GM21381 (cell line): ENCODE measurements around the gene ZNF462.
"Not testable (repeated sequence)": the region's sequence is repeated elsewhere in the genome, so short reads cannot be mapped to it uniquely, and the experiment has no call there.

Experiments used
- ATAC-seq: cut with Tn5 transposase; IDR thresholded peaks from one replicate; pipeline ENCODE4 v1.9.1; 2021; ENCODE audit warnings: mild to moderate bottlenecking, moderate library complexity; ENCODE audit not compliant: unreplicated experiment

ZNF462 gene

DNA sequence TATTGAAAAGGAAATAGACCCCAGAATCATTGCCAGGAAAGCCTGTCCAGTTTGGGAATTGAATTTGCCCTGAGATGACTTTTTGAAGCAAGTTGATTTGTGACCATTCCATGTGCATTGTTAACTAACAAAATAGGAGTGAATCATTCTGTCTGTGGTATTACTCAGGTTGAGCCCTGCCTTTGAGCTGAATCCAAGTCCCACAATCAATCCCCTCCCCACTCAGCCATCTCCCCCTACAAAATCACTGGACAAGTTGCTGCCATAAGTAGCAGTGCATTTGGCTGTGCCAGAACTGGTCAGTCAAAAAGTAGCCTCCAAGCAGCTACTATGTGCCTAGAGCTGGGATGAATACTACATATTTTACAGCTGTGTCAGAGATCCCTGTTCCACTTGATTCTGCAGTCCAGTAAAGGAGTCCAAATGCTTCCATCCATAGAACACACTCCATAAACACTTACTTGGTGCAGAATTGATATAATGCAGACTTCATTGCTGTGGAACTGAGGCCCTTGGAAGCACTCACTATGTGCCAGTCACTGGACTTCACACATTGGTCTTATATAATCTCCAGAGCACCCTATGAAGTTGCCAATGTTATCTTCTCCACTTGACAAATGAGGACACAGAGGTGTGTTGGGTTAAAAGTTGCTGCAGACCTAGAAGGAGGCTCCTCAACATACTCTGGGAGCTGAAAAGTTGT lies 96.1 kb downstream of the ZNF462 start:
- no peak for ATAC-seq

DNA sequence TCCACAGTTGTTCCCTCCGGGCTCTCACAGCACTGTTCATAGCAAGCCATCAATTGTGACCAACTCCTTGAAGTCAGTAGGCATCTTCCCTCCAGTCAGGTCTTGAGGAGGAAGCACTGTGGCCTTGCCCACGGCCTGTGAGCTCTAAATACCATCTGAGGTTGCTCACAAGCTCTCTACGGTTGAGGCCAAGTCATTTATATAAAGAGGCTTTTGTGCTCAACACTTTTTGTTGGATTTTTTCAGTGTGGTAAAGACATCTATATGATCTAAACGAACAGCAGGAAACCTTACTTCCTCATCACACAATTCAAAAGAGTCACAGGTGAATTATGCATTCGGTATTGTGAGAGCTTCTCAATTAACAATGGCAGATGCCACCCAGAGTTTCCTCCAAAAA lies 97.3 kb downstream of the ZNF462 start:
- no peak for ATAC-seq

DNA sequence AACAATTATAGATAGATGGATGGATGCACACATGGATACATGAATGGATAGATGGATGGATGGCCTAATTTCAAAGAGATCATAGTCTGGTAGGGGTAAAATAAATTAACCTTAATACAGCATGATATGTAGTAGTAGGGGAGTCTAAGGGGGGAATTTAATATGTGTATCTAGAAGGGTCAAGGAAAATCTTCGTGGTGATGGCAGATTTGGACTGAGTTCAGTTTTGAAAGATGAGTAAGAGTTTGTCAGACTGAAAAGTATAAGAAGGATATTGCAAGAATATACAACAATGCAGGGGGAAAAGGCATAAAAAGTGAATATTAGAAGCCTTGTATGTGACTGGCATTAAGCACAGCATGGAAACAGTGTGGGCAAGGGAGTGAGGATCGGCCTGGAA lies 98.7 kb downstream of the ZNF462 start:
- no peak for ATAC-seq

DNA sequence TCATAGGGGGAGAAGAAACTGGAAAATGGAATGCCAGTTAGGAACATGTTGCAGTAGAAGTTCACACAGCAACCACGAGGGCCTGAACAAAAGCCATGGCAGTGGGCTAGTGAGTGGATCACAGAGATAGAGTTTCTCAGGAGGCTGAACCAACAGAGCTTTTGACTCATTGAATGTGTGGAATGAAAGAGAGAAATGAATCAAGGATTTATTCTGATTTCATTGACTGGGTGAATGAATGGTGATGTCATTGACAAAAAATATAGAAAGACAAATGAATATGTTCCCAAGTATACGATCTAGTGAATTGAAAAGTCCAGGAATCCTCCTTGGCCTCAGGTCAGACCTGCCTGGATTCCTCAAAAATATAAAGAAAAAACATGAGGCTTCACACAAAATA lies 99.2 kb downstream of the ZNF462 start:
- no peak for ATAC-seq

DNA sequence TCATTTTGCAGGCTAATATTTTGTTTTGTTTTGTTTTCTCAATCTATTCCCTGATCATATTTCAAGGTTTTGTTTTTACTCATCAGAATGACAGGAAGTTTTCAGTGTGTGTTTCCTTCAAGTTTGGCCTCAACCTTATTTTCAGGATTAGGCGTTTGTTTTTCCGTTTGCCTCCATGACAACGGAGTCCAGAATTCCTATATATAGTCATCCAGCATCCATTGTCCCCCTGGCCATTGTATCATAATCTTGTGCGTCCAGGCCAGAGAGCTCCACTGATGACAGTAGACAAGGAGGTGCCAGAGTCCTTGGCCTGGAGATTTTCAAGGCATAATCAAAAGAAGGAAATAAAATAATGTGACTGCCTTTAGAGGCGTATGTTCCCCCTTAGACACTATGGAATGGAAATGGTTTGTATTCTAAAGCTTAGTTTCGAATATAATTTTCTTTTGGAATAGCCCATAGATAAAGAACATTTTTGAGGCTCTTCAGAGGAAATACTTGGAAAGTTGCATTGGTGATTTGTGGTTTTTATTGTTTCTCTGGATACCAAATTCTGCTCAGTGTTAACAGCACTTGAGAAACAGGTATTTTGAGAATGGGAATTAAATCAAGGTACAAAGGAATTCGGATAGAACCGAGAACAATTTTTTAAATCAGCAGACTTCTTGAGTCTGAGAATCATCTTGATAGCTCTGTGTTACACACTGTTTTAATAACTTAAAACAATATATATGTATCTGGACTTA lies 99.8 kb downstream of the ZNF462 start:
- ATAC-seq = no peak

DNA sequence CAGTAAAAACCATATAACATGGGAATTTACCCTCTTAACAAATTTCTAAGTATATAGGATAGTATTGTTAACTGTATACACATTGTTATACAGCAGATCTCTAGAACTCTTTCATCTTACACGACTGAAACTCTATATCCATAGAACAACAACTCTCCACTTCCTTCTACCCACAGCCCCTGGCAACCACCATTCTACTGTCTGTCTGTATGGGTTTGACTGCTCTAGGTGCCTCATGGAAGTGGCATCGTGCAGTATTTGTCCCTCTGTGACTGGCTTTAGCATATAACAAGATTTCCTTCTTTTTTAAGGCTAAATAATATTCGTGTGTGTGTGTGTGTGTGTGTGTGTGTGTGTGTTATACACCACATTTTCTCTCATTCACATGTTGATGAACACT lies 100.7 kb downstream of the ZNF462 start:
- no peak for ATAC-seq

DNA sequence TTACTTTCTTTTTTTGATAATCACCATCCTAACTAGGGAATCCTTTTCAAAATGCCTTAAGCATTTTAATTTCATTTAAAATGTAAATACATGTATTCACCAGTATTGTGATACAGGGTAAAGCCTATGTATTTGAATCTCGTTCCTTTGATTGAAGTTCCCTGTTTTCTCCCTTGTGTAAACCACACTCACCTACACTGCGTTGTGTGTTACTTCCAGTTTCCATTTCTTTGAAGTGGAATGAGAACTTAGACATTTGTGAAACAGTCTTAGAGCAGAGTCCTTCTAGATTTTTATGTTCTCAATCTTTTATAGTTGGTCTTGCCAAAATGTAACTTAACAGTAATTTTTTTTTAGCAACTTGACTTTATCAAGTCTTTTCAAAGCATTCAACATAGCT lies 101.4 kb downstream of the ZNF462 start:
- ATAC-seq = peak; percentile 76

DNA sequence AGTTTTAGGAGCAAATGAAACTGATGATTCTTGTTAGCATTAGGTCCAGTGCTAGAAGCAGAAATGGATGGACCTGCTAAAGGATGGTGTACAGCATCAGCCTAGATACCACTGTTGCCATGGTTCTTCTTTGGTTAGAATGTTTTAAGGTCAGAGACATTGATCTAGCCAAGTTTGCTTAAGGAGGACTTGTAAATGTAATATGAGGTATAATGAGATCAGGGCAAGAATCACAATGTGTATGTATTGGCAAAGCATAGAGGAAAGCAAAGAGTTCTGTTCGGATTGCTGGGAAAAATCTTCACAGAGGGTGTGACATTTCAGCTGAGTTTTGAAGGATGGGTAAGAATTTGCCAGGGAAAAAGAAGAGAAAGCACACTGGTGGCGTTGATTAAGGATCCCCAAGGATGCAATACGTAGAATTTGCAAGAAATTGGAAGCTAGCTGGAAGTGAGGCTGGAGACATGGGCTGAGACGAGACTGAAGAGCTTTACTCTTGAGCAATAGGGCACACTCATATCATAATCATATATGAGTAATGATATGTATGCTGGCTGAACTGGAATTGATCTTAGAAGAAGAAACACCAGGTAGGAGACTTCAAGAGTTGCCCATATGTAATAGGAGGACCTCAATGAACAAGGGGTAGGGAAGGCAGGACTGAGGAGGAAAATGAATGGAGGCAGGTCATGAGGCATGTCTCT lies 102.0 kb downstream of the ZNF462 start:
- ATAC-seq = no peak

DNA sequence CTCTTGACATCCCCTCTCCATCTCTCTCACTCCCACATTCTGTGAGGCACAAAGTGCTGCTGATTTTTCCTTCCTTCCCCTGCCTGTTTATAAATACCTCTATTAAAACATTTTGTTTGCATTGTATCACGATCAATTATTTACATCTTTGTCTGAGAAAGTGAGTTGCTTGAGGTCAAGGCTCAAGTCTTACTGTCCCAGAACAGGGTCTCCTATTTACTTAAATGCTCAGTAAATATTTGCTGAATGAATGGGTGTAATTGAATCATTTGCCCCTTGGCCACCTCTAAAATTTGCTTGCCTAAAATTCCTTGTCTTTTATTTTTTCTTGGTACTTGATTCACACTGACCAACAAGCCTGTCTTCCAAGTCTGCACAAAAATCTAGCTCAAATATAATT lies 103.5 kb downstream of the ZNF462 start:
- ATAC-seq = no peak

DNA sequence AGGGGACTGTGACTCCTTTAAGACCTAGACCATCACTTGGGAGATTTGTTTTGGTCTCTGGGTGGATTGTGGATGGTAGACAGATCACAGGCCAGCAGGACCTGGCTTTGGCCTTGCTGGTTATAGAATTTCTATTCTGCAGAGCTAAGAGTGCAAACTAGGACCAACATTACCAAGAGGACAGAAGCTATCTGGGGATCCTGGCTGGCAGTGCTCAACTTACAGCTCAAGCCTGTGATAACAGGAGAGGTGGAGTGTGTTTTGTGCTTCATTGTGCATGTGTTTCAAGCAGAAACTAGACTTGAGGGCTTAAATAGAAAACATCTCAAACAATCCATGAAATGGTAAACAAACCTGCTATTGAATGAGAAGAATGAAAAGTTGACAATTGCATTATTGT lies 106.7 kb downstream of the ZNF462 start:
- no peak for ATAC-seq

DNA sequence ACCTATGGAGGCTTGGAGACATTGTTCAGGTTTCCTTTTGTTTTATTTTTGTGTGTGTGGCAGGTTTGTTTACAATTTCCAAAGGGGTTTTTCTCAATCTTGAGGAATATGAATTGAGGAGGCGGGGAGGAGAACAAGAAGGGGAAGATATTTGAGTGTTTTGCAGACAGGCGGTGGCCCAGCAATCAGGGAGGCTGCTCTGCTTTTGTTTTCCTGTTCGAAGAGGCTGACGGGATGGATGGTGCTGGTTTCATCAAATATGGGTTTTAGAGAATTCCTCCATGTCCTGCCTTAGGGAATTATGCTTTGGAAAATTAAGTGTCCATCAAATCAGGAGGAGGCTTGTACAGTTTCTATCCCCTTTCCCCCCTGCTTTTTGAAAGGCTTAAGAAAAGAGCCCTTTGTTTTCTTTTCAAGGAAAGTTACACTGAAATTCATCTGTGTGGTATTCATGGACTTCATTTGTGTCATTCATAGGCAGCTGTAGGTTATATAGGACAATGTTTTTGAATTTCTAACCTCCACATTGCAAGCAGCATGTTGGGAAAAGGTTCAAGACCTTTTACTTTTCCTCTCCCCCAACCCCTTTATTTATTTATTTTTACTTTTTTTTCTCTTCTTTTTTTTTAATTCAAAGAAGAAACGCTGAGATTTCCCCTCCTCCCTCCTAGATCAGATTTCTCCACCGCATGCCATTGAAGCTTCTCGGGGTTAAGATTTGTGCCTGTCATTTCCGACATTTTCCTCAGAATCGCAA lies 107.4 kb downstream of the ZNF462 start:
- no peak for ATAC-seq

DNA sequence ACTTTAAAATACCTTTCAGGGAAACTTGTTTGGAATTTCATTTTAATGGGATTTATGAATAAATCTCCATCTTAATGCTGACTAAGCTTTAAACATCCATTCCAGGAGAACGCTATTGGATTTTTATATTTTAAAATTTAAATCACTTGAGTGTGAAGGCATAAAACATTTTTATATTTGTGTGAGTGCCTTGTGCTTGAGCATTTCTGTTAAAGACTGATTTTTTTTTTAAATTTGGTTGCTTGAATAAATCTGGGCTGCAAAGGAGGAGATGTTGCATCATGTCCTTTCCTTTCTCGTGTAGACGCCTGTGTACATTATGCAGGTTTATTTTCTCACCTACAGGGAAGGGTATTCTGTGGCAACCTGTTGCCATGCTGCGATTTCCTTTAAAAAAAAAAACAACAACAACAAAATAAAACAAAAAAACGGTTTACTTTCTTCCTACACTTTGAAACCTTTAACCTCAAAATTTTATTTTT lies 108.1 kb downstream of the ZNF462 start:
- no peak for ATAC-seq

DNA sequence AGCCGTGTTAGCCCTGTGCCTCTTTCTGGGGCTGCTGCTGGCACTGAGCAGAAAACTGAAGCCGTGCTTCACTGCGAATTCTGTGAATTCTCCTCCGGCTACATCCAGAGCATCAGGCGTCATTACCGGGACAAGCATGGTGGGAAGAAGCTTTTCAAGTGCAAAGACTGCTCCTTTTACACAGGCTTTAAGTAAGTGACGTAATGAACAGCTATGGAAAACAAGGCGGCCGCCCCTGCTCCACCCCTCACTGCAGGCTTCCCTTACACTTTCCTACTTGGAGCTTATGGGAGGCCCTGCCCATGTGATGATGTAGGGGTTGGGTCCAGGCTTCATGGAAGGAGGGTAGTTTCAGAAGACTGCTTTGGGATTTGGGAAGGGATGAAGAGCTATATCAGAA lies 109.1 kb downstream of the ZNF462 start:
- no peak for ATAC-seq

DNA sequence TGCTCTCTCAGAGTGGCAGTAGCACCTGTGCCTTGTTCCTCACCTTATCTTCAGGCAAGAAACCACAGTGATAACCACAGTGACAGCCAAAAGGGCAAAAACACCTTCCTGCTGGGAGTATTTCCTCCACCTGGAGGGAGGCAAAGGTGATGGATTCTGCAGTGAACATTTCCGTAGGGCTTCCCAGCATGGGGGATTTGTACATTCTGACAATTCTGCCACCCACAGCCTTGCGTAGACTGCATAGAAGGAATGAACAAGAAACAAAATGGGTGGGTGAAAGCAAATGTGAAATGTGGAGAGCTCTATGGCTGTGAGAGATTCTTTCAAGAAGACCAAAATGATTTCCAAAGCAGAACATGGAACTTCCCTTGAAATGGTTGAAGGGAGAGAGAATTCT lies 111.4 kb downstream of the ZNF462 start:
- no peak for ATAC-seq

DNA sequence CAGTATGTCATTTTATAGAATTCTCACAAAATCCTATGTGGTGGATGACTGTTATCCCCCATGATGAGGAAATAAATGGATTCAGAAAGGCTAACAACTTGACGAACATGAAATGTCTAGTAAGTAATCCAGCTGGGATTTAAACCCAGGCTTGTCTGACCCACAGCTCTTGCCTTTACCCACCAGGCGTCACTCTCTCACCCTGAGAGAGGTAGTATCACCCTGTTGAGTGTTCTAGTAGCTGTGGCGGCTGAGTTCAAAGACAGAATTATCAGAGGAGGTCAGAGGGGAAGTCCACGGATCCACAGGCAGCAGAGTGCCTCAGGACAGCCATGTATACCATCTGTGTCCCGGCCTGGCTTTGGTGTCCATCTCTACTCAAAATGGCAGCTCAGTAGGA lies 113.8 kb downstream of the ZNF462 start:
- no peak for ATAC-seq

DNA sequence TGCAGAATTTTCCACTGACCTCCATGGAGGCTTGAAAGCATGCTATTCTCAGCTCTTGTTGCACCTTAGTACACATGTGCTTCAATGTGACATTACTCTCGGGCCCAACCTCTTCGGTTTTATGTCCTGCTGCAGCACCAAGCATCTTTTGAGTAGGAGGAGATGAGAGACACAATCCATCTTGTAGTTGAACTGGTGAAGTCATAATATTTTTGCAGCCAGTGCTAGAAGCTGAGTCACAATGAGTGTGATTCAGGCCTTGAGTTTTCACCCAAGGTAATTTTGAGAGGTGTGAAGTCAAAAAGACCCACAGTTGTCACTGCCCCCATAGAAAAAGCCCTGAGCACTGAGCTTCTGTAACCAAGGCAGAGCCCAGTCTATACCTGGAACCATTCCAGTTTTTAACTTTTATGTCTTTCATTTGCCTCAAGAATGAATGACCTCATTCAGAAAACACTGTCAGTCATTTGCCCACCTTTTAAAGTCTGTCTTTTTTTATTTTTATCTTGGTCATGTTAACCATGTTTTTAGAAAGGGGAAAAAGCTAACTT lies 117.7 kb downstream of the ZNF462 start:
- no peak for ATAC-seq

DNA sequence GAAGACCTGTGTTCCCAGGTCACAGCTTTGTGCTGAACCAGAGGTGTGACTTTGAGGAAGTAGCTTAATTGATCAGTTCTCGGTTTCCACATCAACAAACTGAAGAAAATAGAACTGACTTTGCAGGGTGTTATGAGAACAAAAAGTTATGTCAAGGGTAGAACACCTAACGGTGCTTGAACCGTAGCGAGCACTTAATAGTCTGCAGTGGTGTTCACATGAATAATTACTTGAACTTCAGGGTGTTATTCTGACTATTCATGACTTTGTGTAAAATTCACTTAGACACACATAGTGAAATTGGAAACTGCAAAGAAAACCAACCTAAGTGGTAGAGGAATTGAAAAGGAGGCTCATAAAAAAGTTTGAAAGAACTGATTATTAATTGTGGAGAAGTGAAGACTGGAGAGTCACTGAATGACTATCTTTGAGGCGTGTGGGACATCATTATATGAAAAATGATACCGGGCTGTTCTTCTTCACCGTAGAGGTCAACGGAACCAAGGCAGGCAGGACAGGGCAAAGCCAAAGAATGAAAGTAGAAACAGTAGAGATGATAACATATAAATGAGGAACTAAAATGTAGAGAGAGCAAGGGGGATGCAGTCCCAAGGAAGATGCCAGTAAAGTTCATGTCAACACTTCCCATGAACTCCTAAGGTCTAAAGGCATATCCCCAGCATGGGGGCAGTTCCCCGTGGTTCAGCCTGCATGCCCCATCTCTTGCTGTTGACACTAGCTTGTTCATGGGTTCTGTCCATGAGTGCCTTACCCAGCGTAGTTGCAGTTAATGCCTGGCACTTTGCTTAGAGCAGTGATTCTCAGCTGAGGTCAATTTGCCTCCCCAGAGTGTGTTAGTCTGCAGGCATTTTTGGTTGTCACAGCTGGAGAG lies 118.7 kb downstream of the ZNF462 start:
- peak; percentile 65 for ATAC-seq

DNA sequence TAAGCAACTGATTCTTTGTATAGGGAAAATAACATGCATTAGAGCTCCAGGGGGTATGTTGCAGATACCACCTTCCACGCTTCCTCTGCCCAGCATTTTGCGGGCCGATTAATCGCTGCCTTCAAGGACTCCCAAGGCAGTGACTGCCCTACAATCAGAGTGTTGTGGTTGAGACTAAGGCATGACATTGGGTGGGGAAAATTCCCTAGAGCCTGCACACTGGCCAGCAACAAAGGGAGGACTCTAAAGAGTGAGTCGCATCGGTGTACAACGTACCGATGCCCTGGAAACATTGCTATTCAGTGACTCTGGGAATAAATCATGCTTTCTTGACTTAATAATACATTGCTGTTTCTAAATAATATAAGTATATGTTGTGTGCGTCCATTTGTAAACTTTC lies 119.7 kb downstream of the ZNF462 start:
- no peak for ATAC-seq

DNA sequence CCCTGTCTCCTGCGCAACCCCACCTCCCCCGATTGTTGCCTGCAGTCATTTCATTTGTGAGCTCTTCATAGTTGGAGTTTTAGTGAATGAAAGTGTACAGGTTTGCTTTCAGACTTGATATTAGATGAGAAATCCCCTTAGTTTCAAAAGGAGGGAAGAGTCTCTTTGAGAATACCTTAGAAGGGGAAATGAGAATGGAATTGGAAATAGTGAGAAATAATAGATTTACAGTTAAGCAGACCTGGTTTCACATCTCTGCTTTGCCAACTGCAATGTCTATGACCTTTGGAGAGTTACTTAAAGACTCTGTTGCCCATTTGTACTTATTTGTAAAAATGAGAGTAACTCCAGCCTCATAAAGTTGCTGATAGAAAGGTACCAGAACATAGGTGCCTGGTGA lies 120.4 kb downstream of the ZNF462 start:
- no peak for ATAC-seq

DNA sequence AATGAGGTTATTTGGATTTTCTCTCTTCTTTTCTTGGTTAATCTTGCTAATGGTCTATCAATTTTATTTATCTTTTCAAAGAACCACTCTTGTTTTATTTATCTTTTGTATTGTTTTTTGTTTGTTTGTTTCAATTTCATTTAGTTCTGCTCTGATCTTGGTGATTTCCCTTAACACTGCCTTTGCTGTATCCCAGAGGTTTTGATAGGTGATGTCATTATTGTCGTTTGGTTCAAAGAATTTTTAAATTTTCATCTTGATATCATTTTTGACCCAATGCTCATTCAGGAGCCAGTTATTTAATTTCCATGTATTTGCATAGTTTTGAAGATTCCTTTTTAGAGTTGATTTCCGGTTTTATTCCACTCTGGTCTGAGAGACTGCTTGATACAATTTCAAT lies 126.9 kb downstream of the ZNF462 start:
- not testable (repeated sequence) for ATAC-seq
